Measurements from ENCODE around the gene PHC3.
"Not testable (repeated sequence)": the region's sequence is repeated elsewhere in the genome, so short reads cannot be mapped to it uniquely, and the experiment has no call there.

Gene PHC3

GRCh38 chr3:170128259-170128976 is 53.1 kb downstream of the PHC3 start:
- no peak for DNase-seq

- no peak for DNase-seq
Measured at GRCh38 chr3:170117134-170117533, 64.4 kb downstream of the PHC3 start.

- not testable (repeated sequence) for DNase-seq
Measured at GRCh38 chr3:170114165-170114564, 67.4 kb downstream of the PHC3 start.

GRCh38 chr3:170111147-170111771 is 70.3 kb downstream of the PHC3 start:
- DNase-seq: no peak

GRCh38 chr3:170109579-170110293 is 71.8 kb downstream of the PHC3 start:
- no peak for DNase-seq

GRCh38 chr3:170108955-170109354 is 72.6 kb downstream of the PHC3 start:
- no peak for DNase-seq

- DNase-seq: no peak
Measured at GRCh38 chr3:170107941-170108340, 73.6 kb downstream of the PHC3 start.

- DNase-seq: no peak
Measured at GRCh38 chr3:170102431-170102830, 79.1 kb downstream of the PHC3 start.

- no peak for DNase-seq
Measured at GRCh38 chr3:170100944-170101343, 80.6 kb downstream of the PHC3 start.

- no peak for DNase-seq
Measured at GRCh38 chr3:170098753-170099152, 82.8 kb downstream of the PHC3 start.

GRCh38 chr3:170096342-170096741 is 85.2 kb downstream of the PHC3 start:
- no peak for DNase-seq

GRCh38 chr3:170095771-170096170 is 85.8 kb downstream of the PHC3 start:
- DNase-seq: no peak

GRCh38 chr3:170092907-170093306 is 88.6 kb downstream of the PHC3 start:
- no peak for DNase-seq

- DNase-seq: no peak
Measured at GRCh38 chr3:170090601-170090981, 90.9 kb downstream of the PHC3 start.

GRCh38 chr3:170089862-170090600 is 91.5 kb downstream of the PHC3 start:
- no peak for DNase-seq

GRCh38 chr3:170085396-170085795 is 96.1 kb downstream of the PHC3 start:
- no peak for DNase-seq

GRCh38 chr3:170083343-170083742 is 98.2 kb downstream of the PHC3 start:
- DNase-seq: no peak

GRCh38 chr3:170081079-170081741 is 100.3 kb downstream of the PHC3 start:
- no peak for DNase-seq

GRCh38 chr3:170080605-170081004 is 100.9 kb downstream of the PHC3 start:
- DNase-seq: no peak

- no peak for DNase-seq
Measured at GRCh38 chr3:170079536-170080165, 101.9 kb downstream of the PHC3 start.

- DNase-seq: no peak
Measured at GRCh38 chr3:170078620-170079281, 102.8 kb downstream of the PHC3 start.

GRCh38 chr3:170077361-170077760 is 104.2 kb downstream of the PHC3 start:
- no peak for DNase-seq
